ENCODE measurements around the gene SGCD. TPM values are rescaled to one million over a fixed set of nuclear protein-coding genes. Genes with fewer than 3 reads are reported as not detected.

SGCD gene
- total RNA-seq, 4 donors from 2014 or later: 0.53 to 2.3 (median 1.2) TPM

DNA sequence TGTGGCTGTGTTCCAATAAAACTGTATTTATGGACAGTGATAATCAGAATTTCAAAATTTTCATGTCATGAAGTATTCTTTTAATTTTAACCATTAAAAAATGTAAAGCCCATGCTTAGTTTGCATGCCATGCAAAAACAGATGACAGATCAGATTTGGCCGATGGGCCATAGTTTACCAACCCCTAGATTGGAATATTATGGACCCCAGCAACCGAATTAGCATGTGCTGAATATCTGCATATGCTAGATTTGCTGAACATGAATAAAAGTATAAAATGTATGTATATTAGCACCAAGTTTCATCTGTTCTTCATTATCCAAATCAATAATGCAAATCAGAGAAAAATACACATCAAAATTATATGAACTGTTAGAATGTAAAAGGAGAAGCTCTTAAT, 364.6 kb downstream of the SGCD start:
- intact Hi-C loops (cut with DNase I; ENCODE audit: low total_unique reads): no loop called here
- WGBS, 2 donors: 84 to 91% methylated on average over 2 of the region's 2 CpGs
- no peak for DNase-seq (ENCODE audit: low spot score in 2 of 2)
- TF ChIP-seq, protein P1, sequence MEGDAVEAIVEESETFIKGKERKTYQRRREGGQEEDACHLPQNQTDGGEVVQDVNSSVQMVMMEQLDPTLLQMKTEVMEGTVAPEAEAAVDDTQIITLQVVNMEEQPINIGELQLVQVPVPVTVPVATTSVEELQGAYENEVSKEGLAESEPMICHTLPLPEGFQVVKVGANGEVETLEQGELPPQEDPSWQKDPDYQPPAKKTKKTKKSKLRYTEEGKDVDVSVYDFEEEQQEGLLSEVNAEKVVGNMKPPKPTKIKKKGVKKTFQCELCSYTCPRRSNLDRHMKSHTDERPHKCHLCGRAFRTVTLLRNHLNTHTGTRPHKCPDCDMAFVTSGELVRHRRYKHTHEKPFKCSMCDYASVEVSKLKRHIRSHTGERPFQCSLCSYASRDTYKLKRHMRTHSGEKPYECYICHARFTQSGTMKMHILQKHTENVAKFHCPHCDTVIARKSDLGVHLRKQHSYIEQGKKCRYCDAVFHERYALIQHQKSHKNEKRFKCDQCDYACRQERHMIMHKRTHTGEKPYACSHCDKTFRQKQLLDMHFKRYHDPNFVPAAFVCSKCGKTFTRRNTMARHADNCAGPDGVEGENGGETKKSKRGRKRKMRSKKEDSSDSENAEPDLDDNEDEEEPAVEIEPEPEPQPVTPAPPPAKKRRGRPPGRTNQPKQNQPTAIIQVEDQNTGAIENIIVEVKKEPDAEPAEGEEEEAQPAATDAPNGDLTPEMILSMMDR (IDR thresholded peaks at IDR 0.05): no peak
- no peak for TF ChIP-seq POLR2A (IDR thresholded peaks at IDR 0.05)
- no peak overlapping the region for H3K4me3 ChIP-seq (ENCODE audit: low read depth, poor library complexity, severe bottlenecking)

DNA sequence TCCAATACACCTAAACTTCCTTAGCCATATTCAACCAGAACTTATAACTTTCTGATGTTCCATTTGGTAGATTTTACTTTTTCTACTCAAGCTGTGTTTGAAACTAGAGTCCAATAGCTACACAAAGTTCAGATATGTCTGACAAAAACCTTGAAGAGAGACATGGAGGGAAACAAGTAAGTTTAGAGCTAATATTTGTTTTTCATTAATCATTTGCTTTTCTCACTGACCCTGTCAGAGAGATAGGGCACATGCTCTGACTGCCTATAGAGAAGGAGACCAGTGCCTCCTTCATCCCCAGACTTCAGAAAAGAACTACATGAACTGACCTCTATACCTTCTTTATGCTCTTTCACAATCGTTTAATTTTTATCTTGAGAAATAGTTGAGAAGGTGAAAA, 366.1 kb downstream of the SGCD start:
- TF ChIP-seq POLR2A (IDR thresholded peaks at IDR 0.05): no peak
- TF ChIP-seq, protein P1 (IDR thresholded peaks at IDR 0.05): no peak
- no peak overlapping the region for H3K4me3 ChIP-seq (ENCODE audit: low read depth, poor library complexity, severe bottlenecking)
- 79 to 88% methylated on average over 1 of the region's 1 CpG for WGBS, 2 donors
- no peak for DNase-seq (ENCODE audit: low spot score in 2 of 2)
- intact Hi-C loops (cut with DNase I; ENCODE audit: low total_unique reads): no loop called here

DNA sequence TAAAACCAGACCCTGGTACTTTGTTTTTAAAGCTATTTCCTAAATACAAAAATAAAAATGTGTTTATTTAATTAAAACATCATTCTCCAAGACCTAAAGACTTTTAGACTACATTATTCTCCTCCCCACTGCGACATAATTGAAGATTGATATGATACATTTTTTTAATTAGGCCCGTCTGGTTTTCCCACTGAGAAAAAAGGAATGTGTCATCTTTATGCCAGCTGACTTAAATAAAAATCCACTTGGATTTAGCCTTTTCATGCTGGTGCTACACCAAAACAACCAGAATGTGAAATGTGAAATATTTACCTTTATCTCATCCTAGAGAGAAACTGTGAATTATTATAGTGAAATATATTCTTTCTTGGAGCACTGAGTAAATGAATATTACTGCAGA, 367.6 kb downstream of the SGCD start:
- no peak for DNase-seq (ENCODE audit: low spot score in 2 of 2)
- no peak overlapping the region for H3K4me3 ChIP-seq (ENCODE audit: low read depth, poor library complexity, severe bottlenecking)
- intact Hi-C loops (cut with DNase I; ENCODE audit: low total_unique reads): no loop called here
- TF ChIP-seq, protein P1 (IDR thresholded peaks at IDR 0.05): no peak
- TF ChIP-seq POLR2A (IDR thresholded peaks at IDR 0.05): no peak
- WGBS, 2 donors: 28 to 40% methylated on average over 2 of the region's 2 CpGs

DNA sequence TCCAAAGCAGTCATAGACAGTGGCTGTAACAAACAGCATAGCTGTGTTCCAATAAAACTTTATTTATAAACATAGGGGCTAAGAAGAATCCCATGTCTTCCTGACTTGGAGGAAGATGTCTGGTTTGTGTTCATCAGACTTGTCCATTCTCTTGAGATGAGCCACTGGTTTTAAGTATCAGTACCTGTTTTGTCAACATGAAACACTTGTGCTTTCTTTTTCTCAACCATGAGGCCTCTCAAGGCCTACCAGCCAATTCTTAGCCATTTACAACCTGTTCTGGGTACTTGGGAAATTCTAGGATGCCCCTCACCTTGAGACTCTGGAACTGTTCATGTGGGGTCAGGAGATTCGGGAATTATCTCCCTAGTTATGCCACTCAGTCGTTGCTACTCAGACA, 368.8 kb downstream of the SGCD start:
- DNase-seq (ENCODE audit: low spot score in 2 of 2): no peak
- TF ChIP-seq POLR2A (IDR thresholded peaks at IDR 0.05): no peak
- TF ChIP-seq, protein P1 (IDR thresholded peaks at IDR 0.05): no peak
- WGBS, 2 donors: 76 to 93% methylated on average over 2 of the region's 2 CpGs
- intact Hi-C loops (cut with DNase I; ENCODE audit: low total_unique reads): no loop called here
- no peak overlapping the region for H3K4me3 ChIP-seq (ENCODE audit: low read depth, poor library complexity, severe bottlenecking)

DNA sequence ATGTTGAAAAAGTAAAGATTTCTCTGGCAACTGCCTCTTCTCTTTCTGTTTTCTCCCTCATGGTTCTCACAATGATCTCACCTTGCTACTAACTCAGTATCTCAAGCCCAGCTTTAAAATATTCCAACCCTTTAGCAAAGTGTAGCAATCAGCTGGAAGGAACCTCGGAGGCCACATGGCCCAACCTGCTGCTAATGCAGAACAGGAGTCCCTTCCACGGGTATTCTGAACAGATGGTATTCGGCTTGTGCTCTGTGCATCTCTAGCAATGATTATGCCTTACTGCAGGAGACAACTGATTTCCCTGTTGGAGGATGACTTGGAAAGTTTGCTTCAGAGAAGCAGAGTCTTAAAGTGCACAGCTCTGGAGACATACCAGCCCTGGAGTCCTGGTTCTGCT, 371.4 kb downstream of the SGCD start:
- H3K4me3 ChIP-seq (ENCODE audit: low read depth, poor library complexity, severe bottlenecking): no peak overlapping the region
- intact Hi-C loops (cut with DNase I; ENCODE audit: low total_unique reads): no loop called here
- no peak for DNase-seq (ENCODE audit: low spot score in 2 of 2)
- TF ChIP-seq, protein P1 (IDR thresholded peaks at IDR 0.05): no peak
- TF ChIP-seq POLR2A (IDR thresholded peaks at IDR 0.05): no peak
- WGBS, 2 donors: 50 to 79% methylated on average over 3 of the region's 3 CpGs

DNA sequence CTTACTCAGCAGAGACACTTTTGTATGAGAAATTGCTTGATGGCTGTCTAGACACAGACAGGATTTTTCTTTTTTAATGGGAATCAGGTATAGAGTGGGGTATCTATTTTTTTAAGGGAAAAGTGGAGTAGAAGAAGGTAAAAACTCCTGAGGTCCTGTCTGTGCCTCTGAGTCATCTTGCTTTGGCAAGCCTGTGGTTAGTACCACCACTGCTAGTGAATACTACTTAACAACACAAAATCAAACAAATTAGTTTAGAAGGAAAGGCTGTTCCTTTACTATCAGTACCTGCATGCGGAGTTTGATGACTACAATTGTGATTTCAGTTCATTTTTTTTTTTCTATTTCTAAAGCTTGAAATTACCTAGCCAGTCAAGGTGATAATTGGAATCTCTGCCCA, 372.2 kb downstream of the SGCD start:
- intact Hi-C loops (cut with DNase I; ENCODE audit: low total_unique reads): no loop called here
- 85 to 100% methylated on average over 1 of the region's 1 CpG for WGBS, 2 donors
- H3K4me3 ChIP-seq (ENCODE audit: low read depth, poor library complexity, severe bottlenecking): no peak overlapping the region
- TF ChIP-seq, protein P1 (IDR thresholded peaks at IDR 0.05): no peak
- no peak for TF ChIP-seq POLR2A (IDR thresholded peaks at IDR 0.05)
- no peak for DNase-seq (ENCODE audit: low spot score in 2 of 2)
